HCT116 (cell line): Measurements from ENCODE around the gene SPOCD1. TPM values are rescaled to one million over a fixed set of nuclear protein-coding genes. Genes with fewer than 3 reads are reported as not detected.

Experiments used
- ATAC-seq: fragments of 200-7000 bp; cut with Tn5 transposase; 2 replicates; pipeline ENCODE4 v1.9.1; 2020; ENCODE audit warnings: mild to moderate bottlenecking, moderate library complexity
- BruUV-seq: library from RNA; stranded (reverse); fragments of 400-500 nt; replicated peaks from 2 replicates; lab custom pipeline; 2021; lab: Mats Ljungman, UMichigan
- CTCF ChIA-PET: fragments of 300-600 bp; sonication (Branson Sonifier 250); formaldehyde crosslinking; loops from one replicate; lab custom pipeline; 2021; ENCODE audit warnings: antibody characterized with exemption; lab: Charles Lee
- POLR2A ChIA-PET: fragments of 300-600, 350-600 bp; sonication (Branson Sonifier 250); formaldehyde crosslinking; loops from one replicate; lab custom pipeline; 2021; ENCODE audit warnings: antibody characterized with exemption; lab: Charles Lee
- RAD21 ChIA-PET, 2 experiments: fragments of 300-600 bp; sonication (Branson Sonifier 250); formaldehyde crosslinking; loops; one replicate each; lab custom pipeline; 2023; ENCODE audit warnings: low total read pairs in 2 of 2; ENCODE audit not compliant: uncharacterized antibody in 2 of 2, unreplicated experiment in 2 of 2, low non-redundant PET in 1 of 2; lab: Charles Lee
- DNase-seq: peaks from one replicate; pipeline ENCODE4 v3.0.0-alpha.2; 2010; ENCODE audit warnings: low read depth, low spot score
- H2AFZ ChIP-seq: fragments of 200-600 bp; shearing (Covaris generic), sonication (generic); 2 replicates; pipeline ENCODE4 v1.6.1; 2017; ENCODE audit warnings: low read depth, mixed run types, mixed read lengths, antibody characterized with exemption, low read length; ENCODE audit not compliant: poor library complexity, severe bottlenecking
- H3K27ac ChIP-seq: 2 replicates; pipeline ENCODE4 v1.5.1; 2012; ENCODE audit warnings: low read depth, low read length
- H3K27me3 ChIP-seq: fragments of 200-600 bp; sonication (generic); 2 replicates; pipeline ENCODE4 v1.6.1; 2016; ENCODE audit warnings: mixed run types, low read length, mixed read lengths; ENCODE audit not compliant: insufficient read depth
- H3K36me3 ChIP-seq, 2 experiments: fragments of 200-500 bp in 1 of 2; fragments of 200-600 bp in 1 of 2; sonication (Bioruptor generic) in 1 of 2; sonication (generic) in 1 of 2; 2 replicates each; pipeline versions ENCODE4 v1.5.1 to v1.6.1; 2014 to 2016; ENCODE audit warnings: low read length in 2 of 2, inconsistent platforms in 1 of 2, mixed read lengths in 1 of 2, mixed run types in 1 of 2; ENCODE audit not compliant: insufficient read depth in 2 of 2, control insufficient read depth in 1 of 2
- H3K4me1 ChIP-seq, 2 experiments: fragments of 200-600 bp in 1 of 2; sonication (generic) in 1 of 2; 2 replicates each; pipeline versions ENCODE4 v1.5.1 to v1.6.1; 2012 to 2017; ENCODE audit warnings: low read length in 2 of 2, inconsistent platforms in 1 of 2, mild to moderate bottlenecking in 1 of 2, mixed read lengths in 1 of 2, mixed run types in 1 of 2, moderate library complexity in 1 of 2; ENCODE audit not compliant: insufficient read depth in 2 of 2, control insufficient read depth in 1 of 2
- H3K4me2 ChIP-seq: fragments of 200-600 bp; sonication (generic); 2 replicates; pipeline ENCODE4 v1.6.1; 2017; ENCODE audit warnings: mixed run types, low read length, mixed read lengths
- H3K4me3 ChIP-seq, 2 experiments: fragments of 200-600 bp in 1 of 2; sonication (generic) in 1 of 2; replicated peaks in 1 of 2; 2 replicates each; pipeline ENCODE4 v1.5.1; 2011 to 2016; ENCODE audit warnings: low read length in 2 of 2, control low read depth in 1 of 2, low read depth in 1 of 2, mild to moderate bottlenecking in 1 of 2, mixed read lengths in 1 of 2, mixed run types in 1 of 2
- H3K79me2 ChIP-seq: fragments of 200-600 bp; sonication (generic); 2 replicates; pipeline ENCODE4 v1.6.1; 2017; ENCODE audit warnings: mild to moderate bottlenecking, mixed run types, low read length, moderate library complexity, mixed read lengths; ENCODE audit not compliant: insufficient read depth
- H3K9ac ChIP-seq: fragments of 200-600 bp; sonication (generic); 2 replicates; pipeline ENCODE4 v1.6.1; 2016; ENCODE audit warnings: low read length, mixed read lengths
- H3K9me2 ChIP-seq: fragments of 200-600 bp; sonication (generic), shearing (Covaris generic); 2 replicates; pipeline ENCODE4 v1.6.1; 2017; ENCODE audit warnings: mixed run types, mild to moderate bottlenecking, moderate library complexity; ENCODE audit not compliant: insufficient read depth
- H3K9me3 ChIP-seq, 2 experiments: fragments of 200-500 bp in 1 of 2; fragments of 200-600 bp in 1 of 2; sonication (Bioruptor generic) in 1 of 2; sonication (generic) in 1 of 2; 2 replicates each; pipeline ENCODE4 v1.6.1; 2014 to 2017; ENCODE audit warnings: low read length in 2 of 2, mixed read lengths in 2 of 2, inconsistent platforms in 1 of 2, low read depth in 1 of 2, mild to moderate bottlenecking in 1 of 2, mixed run types in 1 of 2, moderate library complexity in 1 of 2; ENCODE audit not compliant: control insufficient read depth in 1 of 2, insufficient read depth in 1 of 2
- H4K20me1 ChIP-seq: fragments of 200-600 bp; sonication (generic), shearing (Covaris generic); 2 replicates; pipeline ENCODE4 v1.6.1; 2017; ENCODE audit warnings: mixed run types, mild to moderate bottlenecking, moderate library complexity; ENCODE audit not compliant: insufficient read depth
- CEBPB ChIP-seq: IDR thresholded peaks from 2 replicates; pipeline ENCODE4 v1.6.1; 2012; ENCODE audit warnings: low read depth
- EGR1 ChIP-seq: IDR thresholded peaks from 2 replicates; pipeline ENCODE4 v1.6.1; 2012; ENCODE audit warnings: low read depth
- ELF1 ChIP-seq: IDR thresholded peaks from 2 replicates; pipeline ENCODE4 v1.6.1; 2012; ENCODE audit warnings: low read depth, borderline replicate concordance
- EZH2 ChIP-seq: fragments of 200-600 bp; sonication (generic); IDR thresholded peaks from 2 replicates; pipeline ENCODE4 v1.6.1; 2017; ENCODE audit warnings: antibody characterized with exemption, mixed run types
- EZH2phosphoT487 ChIP-seq: fragments of 200-600 bp; IDR thresholded peaks from 2 replicates; pipeline ENCODE4 v1.6.1; 2018; ENCODE audit warnings: antibody characterized with exemption, borderline replicate concordance
- FOSL1 ChIP-seq: IDR thresholded peaks from 2 replicates; pipeline ENCODE4 v1.6.1; 2012; ENCODE audit warnings: low read depth
- POLR2AphosphoS5 ChIP-seq: IDR thresholded peaks from 2 replicates; pipeline ENCODE4 v1.6.1; 2011; ENCODE audit warnings: mild to moderate bottlenecking, low read depth, low read length, moderate library complexity
- RAD21 ChIP-seq: IDR thresholded peaks from 2 replicates; pipeline ENCODE4 v1.6.1; 2012; ENCODE audit warnings: low read depth, mild to moderate bottlenecking
- SIN3A ChIP-seq: IDR thresholded peaks from 2 replicates; pipeline ENCODE4 v1.6.1; 2012; ENCODE audit warnings: low read depth
- SP1 ChIP-seq: IDR thresholded peaks from 2 replicates; pipeline ENCODE4 v1.6.1; 2012; ENCODE audit warnings: low read depth
- SRF ChIP-seq: IDR thresholded peaks from 2 replicates; pipeline ENCODE4 v1.6.1; 2012; ENCODE audit warnings: low read depth
- ZFX ChIP-seq: fragments of 450-650 bp; IDR thresholded peaks from 2 replicates; pipeline ENCODE4 v1.6.1; 2017
- intact Hi-C: fragments of 100-400 bp; cut with micrococcal nuclease; formaldehyde crosslinking; loops from 2 replicates; pipeline ENCODE4 v1.10.0; 2022
- total RNA-seq: library from RNA; stranded (reverse); gene quantifications from one replicate; pipeline ENCODE4 v1.2.1, GENCODE V29; 2021; ENCODE audit not compliant: unreplicated experiment
- TF ChIP-seq, protein P1 (sequence below): IDR thresholded peaks from 2 replicates; pipeline ENCODE4 v1.6.1; 2012; ENCODE audit warnings: low read depth
- TF ChIP-seq, protein P2 (sequence below): IDR thresholded peaks from 2 replicates; pipeline ENCODE4 v1.6.1; 2011; ENCODE audit warnings: mild to moderate bottlenecking, low read length, moderate library complexity; ENCODE audit not compliant: insufficient replicate concordance; ENCODE audit errors: extremely low read depth

The SPOCD1 gene
- total RNA-seq, 1 experiment from 2014 or later: 5.0 TPM

DNA sequence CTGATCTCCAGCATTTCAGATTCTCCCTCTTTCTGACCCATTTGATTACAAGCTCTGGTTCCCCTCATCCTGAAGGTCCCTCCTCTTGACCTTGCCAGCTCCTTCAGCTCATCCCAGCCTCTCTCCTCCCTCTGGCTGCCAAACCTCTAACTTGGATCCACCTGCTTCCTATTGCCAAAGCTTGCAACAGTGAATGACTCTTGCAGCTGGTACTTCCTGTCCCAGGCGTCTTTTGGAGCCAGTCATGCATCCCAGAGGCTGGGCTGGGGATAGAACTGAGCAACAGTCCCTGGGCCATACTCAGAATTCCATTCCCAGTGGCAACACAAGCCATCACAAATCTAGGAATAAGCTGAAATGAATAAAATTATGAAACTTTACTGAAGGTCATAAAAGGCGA lies 27.7 kb upstream of the SPOCD1 start:
- CTCF ChIA-PET: interaction anchor here (1.6 kb wide), 1 partner anchor 28 kb away, joined by 4 read pairs; the partner anchor contains the start of gene SPOCD1
- TF ChIP-seq ZFX: no peak
- TF ChIP-seq, protein P1, sequence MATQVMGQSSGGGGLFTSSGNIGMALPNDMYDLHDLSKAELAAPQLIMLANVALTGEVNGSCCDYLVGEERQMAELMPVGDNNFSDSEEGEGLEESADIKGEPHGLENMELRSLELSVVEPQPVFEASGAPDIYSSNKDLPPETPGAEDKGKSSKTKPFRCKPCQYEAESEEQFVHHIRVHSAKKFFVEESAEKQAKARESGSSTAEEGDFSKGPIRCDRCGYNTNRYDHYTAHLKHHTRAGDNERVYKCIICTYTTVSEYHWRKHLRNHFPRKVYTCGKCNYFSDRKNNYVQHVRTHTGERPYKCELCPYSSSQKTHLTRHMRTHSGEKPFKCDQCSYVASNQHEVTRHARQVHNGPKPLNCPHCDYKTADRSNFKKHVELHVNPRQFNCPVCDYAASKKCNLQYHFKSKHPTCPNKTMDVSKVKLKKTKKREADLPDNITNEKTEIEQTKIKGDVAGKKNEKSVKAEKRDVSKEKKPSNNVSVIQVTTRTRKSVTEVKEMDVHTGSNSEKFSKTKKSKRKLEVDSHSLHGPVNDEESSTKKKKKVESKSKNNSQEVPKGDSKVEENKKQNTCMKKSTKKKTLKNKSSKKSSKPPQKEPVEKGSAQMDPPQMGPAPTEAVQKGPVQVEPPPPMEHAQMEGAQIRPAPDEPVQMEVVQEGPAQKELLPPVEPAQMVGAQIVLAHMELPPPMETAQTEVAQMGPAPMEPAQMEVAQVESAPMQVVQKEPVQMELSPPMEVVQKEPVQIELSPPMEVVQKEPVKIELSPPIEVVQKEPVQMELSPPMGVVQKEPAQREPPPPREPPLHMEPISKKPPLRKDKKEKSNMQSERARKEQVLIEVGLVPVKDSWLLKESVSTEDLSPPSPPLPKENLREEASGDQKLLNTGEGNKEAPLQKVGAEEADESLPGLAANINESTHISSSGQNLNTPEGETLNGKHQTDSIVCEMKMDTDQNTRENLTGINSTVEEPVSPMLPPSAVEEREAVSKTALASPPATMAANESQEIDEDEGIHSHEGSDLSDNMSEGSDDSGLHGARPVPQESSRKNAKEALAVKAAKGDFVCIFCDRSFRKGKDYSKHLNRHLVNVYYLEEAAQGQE: no peak
- no peak for TF ChIP-seq EGR1
- TF ChIP-seq POLR2AphosphoS5: no peak
- no peak for TF ChIP-seq EZH2
- TF ChIP-seq FOSL1: 0 out of 2 replicates have a peak, but pooled peaks have one; percentile 17
- TF ChIP-seq CEBPB: peak; percentile 84
- no peak for TF ChIP-seq ELF1
- TF ChIP-seq, protein P2, sequence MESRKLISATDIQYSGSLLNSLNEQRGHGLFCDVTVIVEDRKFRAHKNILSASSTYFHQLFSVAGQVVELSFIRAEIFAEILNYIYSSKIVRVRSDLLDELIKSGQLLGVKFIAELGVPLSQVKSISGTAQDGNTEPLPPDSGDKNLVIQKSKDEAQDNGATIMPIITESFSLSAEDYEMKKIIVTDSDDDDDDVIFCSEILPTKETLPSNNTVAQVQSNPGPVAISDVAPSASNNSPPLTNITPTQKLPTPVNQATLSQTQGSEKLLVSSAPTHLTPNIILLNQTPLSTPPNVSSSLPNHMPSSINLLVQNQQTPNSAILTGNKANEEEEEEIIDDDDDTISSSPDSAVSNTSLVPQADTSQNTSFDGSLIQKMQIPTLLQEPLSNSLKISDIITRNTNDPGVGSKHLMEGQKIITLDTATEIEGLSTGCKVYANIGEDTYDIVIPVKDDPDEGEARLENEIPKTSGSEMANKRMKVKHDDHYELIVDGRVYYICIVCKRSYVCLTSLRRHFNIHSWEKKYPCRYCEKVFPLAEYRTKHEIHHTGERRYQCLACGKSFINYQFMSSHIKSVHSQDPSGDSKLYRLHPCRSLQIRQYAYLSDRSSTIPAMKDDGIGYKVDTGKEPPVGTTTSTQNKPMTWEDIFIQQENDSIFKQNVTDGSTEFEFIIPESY: no peak
- TF ChIP-seq EZH2phosphoT487: no peak
- TF ChIP-seq SP1: peak; percentile 31
- TF ChIP-seq SRF: no peak
- no peak for TF ChIP-seq SIN3A
- TF ChIP-seq RAD21: no peak
- Histone ChIP-seq H3K4me1 (no peaks in the 10 kb centered on the region), H3K4me2 (no peak overlapping the region), H3K27me3 (no peaks in the 10 kb centered on the region), H3K4me3 (no peak overlapping the region), H3K36me3 (no peaks in the 10 kb centered on the region), H4K20me1 (no peaks in the 10 kb centered on the region), H3K27ac (no peak overlapping the region), H2AFZ (no peak overlapping the region), H3K79me2 (no peaks in the 10 kb centered on the region), H3K9me2 (no peaks in the 10 kb centered on the region), H3K9me3 (no peaks in the 10 kb centered on the region), H3K9ac (no peak overlapping the region)
- peak; percentile 6 for DNase-seq
- intact Hi-C loops: no loop called here
- POLR2A ChIA-PET: interaction anchor here (1.1 to 1.4 kb wide), 2 partner anchors 18 to 102 kb away, joined by 3 to 4 read pairs; no protein-coding TSS in a partner anchor
- no peak for ATAC-seq
- BruUV-seq: no TSS peak
- RAD21 ChIA-PET: interaction anchor here in 1 of 2 experiments (0.6 to 0.7 kb wide), 2 partner anchors 44 to 221 kb away, joined by 3 to 4 read pairs; no protein-coding TSS in a partner anchor
